H1 (cell line): ENCODE measurements around the gene VPS13C. TPM values are rescaled to one million over a fixed set of nuclear protein-coding genes. Genes with fewer than 3 reads are reported as not detected.

Experiments used
- KDM1A ChIP-seq: fragments of 200-600, 300-600 bp; sonication (generic); IDR thresholded peaks from 2 replicates; pipeline ENCODE4 v1.7.1; 2016; ENCODE audit warnings: mild to moderate bottlenecking, low read length, borderline replicate concordance
- NANOG ChIP-seq: IDR thresholded peaks from 2 replicates; pipeline ENCODE4 v1.6.1; 2011; ENCODE audit warnings: low read length, low read depth, mild to moderate bottlenecking, inconsistent platforms; ENCODE audit not compliant: insufficient read depth, poor library complexity, severe bottlenecking
- RBBP5 ChIP-seq: IDR thresholded peaks from 2 replicates; pipeline ENCODE4 v1.7.1; 2012; ENCODE audit warnings: low read depth, mild to moderate bottlenecking, inconsistent platforms, low read length, moderate library complexity, borderline replicate concordance
- polyA plus RNA-seq, 7 experiments: library from polyadenylated mRNA; depleted of rRNA in 3 of 7; stranded (reverse) in 5 of 7; unstranded in 2 of 7; fragments of >200 nt in 5 of 7; fragments of 200-250 nt in 2 of 7; gene quantifications; 1 replicate in 5 of 7; 2 replicates in 1 of 7; 4 replicates in 1 of 7; pipeline versions ENCODE4 v1.2.1 to v1.2.3, GENCODE V29; 2011 to 2013; ENCODE audit warnings: missing spikeins in 2 of 7, mixed read lengths in 2 of 7
- total RNA-seq: library from RNA; stranded (reverse); fragmentation: NEBNext Ultra II Directional; extraction: Animal tissue kit (Norgen Biotek cat#: 25700); gene quantifications from 2 replicates; pipeline ENCODE4 v1.2.1, GENCODE V29; 2021
- TF ChIP-seq, protein P1 (sequence below): fragments of 300-600 bp; sonication (generic); IDR thresholded peaks from 2 replicates; pipeline ENCODE4 v1.7.1; 2012; ENCODE audit warnings: low read length, moderate library complexity, mild to moderate bottlenecking, inconsistent platforms; ENCODE audit not compliant: insufficient replicate concordance
- TF ChIP-seq, protein P2 (sequence below): IDR thresholded peaks from 2 replicates; pipeline ENCODE4 v1.6.1; 2012; ENCODE audit warnings: low read length, inconsistent platforms

The VPS13C gene
- total and polyA plus RNA-seq, 2 of the 8 experiments (the other 6 are each of a cell fraction or from before 2014, with no cell fraction given), result 4.8 to 18.8 TPM

- TF ChIP-seq, protein P1, sequence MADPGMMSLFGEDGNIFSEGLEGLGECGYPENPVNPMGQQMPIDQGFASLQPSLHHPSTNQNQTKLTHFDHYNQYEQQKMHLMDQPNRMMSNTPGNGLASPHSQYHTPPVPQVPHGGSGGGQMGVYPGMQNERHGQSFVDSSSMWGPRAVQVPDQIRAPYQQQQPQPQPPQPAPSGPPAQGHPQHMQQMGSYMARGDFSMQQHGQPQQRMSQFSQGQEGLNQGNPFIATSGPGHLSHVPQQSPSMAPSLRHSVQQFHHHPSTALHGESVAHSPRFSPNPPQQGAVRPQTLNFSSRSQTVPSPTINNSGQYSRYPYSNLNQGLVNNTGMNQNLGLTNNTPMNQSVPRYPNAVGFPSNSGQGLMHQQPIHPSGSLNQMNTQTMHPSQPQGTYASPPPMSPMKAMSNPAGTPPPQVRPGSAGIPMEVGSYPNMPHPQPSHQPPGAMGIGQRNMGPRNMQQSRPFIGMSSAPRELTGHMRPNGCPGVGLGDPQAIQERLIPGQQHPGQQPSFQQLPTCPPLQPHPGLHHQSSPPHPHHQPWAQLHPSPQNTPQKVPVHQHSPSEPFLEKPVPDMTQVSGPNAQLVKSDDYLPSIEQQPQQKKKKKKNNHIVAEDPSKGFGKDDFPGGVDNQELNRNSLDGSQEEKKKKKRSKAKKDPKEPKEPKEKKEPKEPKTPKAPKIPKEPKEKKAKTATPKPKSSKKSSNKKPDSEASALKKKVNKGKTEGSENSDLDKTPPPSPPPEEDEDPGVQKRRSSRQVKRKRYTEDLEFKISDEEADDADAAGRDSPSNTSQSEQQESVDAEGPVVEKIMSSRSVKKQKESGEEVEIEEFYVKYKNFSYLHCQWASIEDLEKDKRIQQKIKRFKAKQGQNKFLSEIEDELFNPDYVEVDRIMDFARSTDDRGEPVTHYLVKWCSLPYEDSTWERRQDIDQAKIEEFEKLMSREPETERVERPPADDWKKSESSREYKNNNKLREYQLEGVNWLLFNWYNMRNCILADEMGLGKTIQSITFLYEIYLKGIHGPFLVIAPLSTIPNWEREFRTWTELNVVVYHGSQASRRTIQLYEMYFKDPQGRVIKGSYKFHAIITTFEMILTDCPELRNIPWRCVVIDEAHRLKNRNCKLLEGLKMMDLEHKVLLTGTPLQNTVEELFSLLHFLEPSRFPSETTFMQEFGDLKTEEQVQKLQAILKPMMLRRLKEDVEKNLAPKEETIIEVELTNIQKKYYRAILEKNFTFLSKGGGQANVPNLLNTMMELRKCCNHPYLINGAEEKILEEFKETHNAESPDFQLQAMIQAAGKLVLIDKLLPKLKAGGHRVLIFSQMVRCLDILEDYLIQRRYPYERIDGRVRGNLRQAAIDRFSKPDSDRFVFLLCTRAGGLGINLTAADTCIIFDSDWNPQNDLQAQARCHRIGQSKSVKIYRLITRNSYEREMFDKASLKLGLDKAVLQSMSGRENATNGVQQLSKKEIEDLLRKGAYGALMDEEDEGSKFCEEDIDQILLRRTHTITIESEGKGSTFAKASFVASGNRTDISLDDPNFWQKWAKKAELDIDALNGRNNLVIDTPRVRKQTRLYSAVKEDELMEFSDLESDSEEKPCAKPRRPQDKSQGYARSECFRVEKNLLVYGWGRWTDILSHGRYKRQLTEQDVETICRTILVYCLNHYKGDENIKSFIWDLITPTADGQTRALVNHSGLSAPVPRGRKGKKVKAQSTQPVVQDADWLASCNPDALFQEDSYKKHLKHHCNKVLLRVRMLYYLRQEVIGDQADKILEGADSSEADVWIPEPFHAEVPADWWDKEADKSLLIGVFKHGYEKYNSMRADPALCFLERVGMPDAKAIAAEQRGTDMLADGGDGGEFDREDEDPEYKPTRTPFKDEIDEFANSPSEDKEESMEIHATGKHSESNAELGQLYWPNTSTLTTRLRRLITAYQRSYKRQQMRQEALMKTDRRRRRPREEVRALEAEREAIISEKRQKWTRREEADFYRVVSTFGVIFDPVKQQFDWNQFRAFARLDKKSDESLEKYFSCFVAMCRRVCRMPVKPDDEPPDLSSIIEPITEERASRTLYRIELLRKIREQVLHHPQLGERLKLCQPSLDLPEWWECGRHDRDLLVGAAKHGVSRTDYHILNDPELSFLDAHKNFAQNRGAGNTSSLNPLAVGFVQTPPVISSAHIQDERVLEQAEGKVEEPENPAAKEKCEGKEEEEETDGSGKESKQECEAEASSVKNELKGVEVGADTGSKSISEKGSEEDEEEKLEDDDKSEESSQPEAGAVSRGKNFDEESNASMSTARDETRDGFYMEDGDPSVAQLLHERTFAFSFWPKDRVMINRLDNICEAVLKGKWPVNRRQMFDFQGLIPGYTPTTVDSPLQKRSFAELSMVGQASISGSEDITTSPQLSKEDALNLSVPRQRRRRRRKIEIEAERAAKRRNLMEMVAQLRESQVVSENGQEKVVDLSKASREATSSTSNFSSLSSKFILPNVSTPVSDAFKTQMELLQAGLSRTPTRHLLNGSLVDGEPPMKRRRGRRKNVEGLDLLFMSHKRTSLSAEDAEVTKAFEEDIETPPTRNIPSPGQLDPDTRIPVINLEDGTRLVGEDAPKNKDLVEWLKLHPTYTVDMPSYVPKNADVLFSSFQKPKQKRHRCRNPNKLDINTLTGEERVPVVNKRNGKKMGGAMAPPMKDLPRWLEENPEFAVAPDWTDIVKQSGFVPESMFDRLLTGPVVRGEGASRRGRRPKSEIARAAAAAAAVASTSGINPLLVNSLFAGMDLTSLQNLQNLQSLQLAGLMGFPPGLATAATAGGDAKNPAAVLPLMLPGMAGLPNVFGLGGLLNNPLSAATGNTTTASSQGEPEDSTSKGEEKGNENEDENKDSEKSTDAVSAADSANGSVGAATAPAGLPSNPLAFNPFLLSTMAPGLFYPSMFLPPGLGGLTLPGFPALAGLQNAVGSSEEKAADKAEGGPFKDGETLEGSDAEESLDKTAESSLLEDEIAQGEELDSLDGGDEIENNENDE, result no peak
- TF ChIP-seq, protein P2, sequence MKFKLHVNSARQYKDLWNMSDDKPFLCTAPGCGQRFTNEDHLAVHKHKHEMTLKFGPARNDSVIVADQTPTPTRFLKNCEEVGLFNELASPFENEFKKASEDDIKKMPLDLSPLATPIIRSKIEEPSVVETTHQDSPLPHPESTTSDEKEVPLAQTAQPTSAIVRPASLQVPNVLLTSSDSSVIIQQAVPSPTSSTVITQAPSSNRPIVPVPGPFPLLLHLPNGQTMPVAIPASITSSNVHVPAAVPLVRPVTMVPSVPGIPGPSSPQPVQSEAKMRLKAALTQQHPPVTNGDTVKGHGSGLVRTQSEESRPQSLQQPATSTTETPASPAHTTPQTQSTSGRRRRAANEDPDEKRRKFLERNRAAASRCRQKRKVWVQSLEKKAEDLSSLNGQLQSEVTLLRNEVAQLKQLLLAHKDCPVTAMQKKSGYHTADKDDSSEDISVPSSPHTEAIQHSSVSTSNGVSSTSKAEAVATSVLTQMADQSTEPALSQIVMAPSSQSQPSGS, result no peak
- no peak for TF ChIP-seq KDM1A
- no peak for TF ChIP-seq RBBP5
- TF ChIP-seq NANOG, result no peak
Observed at GRCh38 chr15:61812476-61812875, 247.8 kb downstream of the VPS13C start (continued).
